ENCODE results near the gene IGSF8. TPM values are rescaled to one million over a fixed set of nuclear protein-coding genes. Genes with fewer than 3 reads are reported as not detected.

IGSF8 gene
- total and polyA plus RNA-seq, 2 experiments from 2014 or later, result 32.9 to 52.2 TPM

GRCh38 chr1:160117300-160117699, 18.9 kb upstream of the IGSF8 start:
- H3K9ac ChIP-seq, result no peak overlapping the region
- H3K4me1 ChIP-seq (ENCODE audit: insufficient read depth), result peaks cover 10% of the 10 kb centered on the region
- H3F3A ChIP-seq (ENCODE audit: insufficient read depth), result no peaks in the 10 kb centered on the region
- no peaks in the 10 kb centered on the region for H3K79me2 ChIP-seq (ENCODE audit: insufficient read depth)
- H3K9me3 ChIP-seq (ENCODE audit: low read depth), result no peaks in the 10 kb centered on the region
- H3K27me3 ChIP-seq (replicated peaks; ENCODE audit: insufficient read depth), result no peaks in the 10 kb centered on the region
- no peaks in the 10 kb centered on the region for H4K20me1 ChIP-seq (ENCODE audit: insufficient read depth)
- in situ Hi-C loops (cut with MboI), result no loop called here
- H3K27ac ChIP-seq, result no peak overlapping the region
- H3K4me2 ChIP-seq (ENCODE audit: unreplicated experiment), result no peak overlapping the region
- TF ChIP-seq EZH2phosphoT487 (IDR thresholded peaks at IDR 0.05; ENCODE audit: insufficient read depth, low read depth), result no peak
- WGBS, 2 experiments (ENCODE audit: low coverage in 1 of 2, low lambda C conversion rate in 2 of 2, missing lambda C conversion rate in 2 of 2), result 40 to 75% methylated on average over 1 of the region's 1 CpG
- no peak overlapping the region for H2AFZ ChIP-seq
- H3K4me3 ChIP-seq, result no peak overlapping the region
- H3K36me3 ChIP-seq (ENCODE audit: low read depth), result no peaks in the 10 kb centered on the region
- DNase-seq, result peak; percentile 22
- no peaks in the 10 kb centered on the region for H3K9me2 ChIP-seq (ENCODE audit: insufficient read depth)

GRCh38 chr1:160116283-160117147, 18.1 kb upstream of the IGSF8 start:
- Histone ChIP-seq H4K20me1 (ENCODE audit: insufficient read depth) (no peaks in the 10 kb centered on the region), H3K36me3 (ENCODE audit: low read depth) (no peaks in the 10 kb centered on the region), H3K79me2 (ENCODE audit: insufficient read depth) (no peaks in the 10 kb centered on the region), H3K27me3 (replicated peaks; ENCODE audit: insufficient read depth) (no peaks in the 10 kb centered on the region), H3K9me2 (ENCODE audit: insufficient read depth) (no peaks in the 10 kb centered on the region), H3K27ac (no peak overlapping the region), H3K9ac (no peak overlapping the region), H3F3A (ENCODE audit: insufficient read depth) (no peaks in the 10 kb centered on the region), H3K4me2 (ENCODE audit: unreplicated experiment) (no peak overlapping the region), H2AFZ (no peak overlapping the region), H3K4me1 (ENCODE audit: insufficient read depth) (peaks cover 10% of the 10 kb centered on the region), H3K4me3 (no peak overlapping the region), H3K9me3 (ENCODE audit: low read depth) (no peaks in the 10 kb centered on the region)
- TF ChIP-seq EZH2phosphoT487 (IDR thresholded peaks at IDR 0.05; ENCODE audit: insufficient read depth, low read depth), result no peak
- no peak for TF ChIP-seq EZH2 (IDR thresholded peaks at IDR 0.05; ENCODE audit: insufficient read depth, poor library complexity, severe bottlenecking)
- DNase-seq, result peak; percentile 46
- WGBS, 2 experiments (ENCODE audit: low coverage in 1 of 2, low lambda C conversion rate in 2 of 2, missing lambda C conversion rate in 2 of 2), result 57 to 62% methylated on average over 11 to 12 of the region's 12 CpGs
- in situ Hi-C loops (cut with MboI), result no loop called here

GRCh38 chr1:160115545-160116282, 17.3 kb upstream of the IGSF8 start, which contains the start of gene ATP1A2:
Gene ATP1A2 (plus strand): TSS chr1:160115759. CDS start chr1:160115862, 103 bp downstream.
- no peak for TF ChIP-seq EZH2phosphoT487 (IDR thresholded peaks at IDR 0.05; ENCODE audit: insufficient read depth, low read depth)
- no peak for TF ChIP-seq EZH2 (IDR thresholded peaks at IDR 0.05; ENCODE audit: insufficient read depth, poor library complexity, severe bottlenecking)
- H3K27me3 ChIP-seq (replicated peaks; ENCODE audit: insufficient read depth), result no peaks in the 10 kb centered on the region
- no peaks in the 10 kb centered on the region for H4K20me1 ChIP-seq (ENCODE audit: insufficient read depth)
- H3K4me3 ChIP-seq, result no peak within 1 kb of the TSS
- 45 to 54% methylated on average over 9 to 16 of the region's 16 CpGs for WGBS, 2 experiments (ENCODE audit: low coverage in 1 of 2, low lambda C conversion rate in 2 of 2, missing lambda C conversion rate in 2 of 2)
- H3K79me2 ChIP-seq (ENCODE audit: insufficient read depth), result no peaks in the 10 kb centered on the region
- no peaks in the 10 kb centered on the region for H3K9me3 ChIP-seq (ENCODE audit: low read depth)
- in situ Hi-C loops (cut with MboI), result no loop called here
- H3K27ac ChIP-seq, result no peak within 1 kb of the TSS
- H3K9me2 ChIP-seq (ENCODE audit: insufficient read depth), result no peaks in the 10 kb centered on the region
- H3K4me2 ChIP-seq (ENCODE audit: unreplicated experiment), result no peak within 1 kb of the TSS
- peaks cover 10% of the 10 kb centered on the region for H3K4me1 ChIP-seq (ENCODE audit: insufficient read depth)
- H2AFZ ChIP-seq, result no peak within 1 kb of the TSS
- no peaks in the 10 kb centered on the region for H3K36me3 ChIP-seq (ENCODE audit: low read depth)
- no peaks in the 10 kb centered on the region for H3F3A ChIP-seq (ENCODE audit: insufficient read depth)
- no peak within 1 kb of the TSS for H3K9ac ChIP-seq
- no peak for DNase-seq

- no peak overlapping the region for H3K4me2 ChIP-seq (ENCODE audit: unreplicated experiment)
- no peak overlapping the region for H2AFZ ChIP-seq
- WGBS, 2 experiments (ENCODE audit: low coverage in 1 of 2, low lambda C conversion rate in 2 of 2, missing lambda C conversion rate in 2 of 2), result 87 to 95% methylated on average over 4 of the region's 4 CpGs
- H3F3A ChIP-seq (ENCODE audit: insufficient read depth), result no peaks in the 10 kb centered on the region
- no peaks in the 10 kb centered on the region for H3K36me3 ChIP-seq (ENCODE audit: low read depth)
- no peak overlapping the region for H3K4me3 ChIP-seq
- no peaks in the 10 kb centered on the region for H3K27me3 ChIP-seq (replicated peaks; ENCODE audit: insufficient read depth)
- H3K27ac ChIP-seq, result no peak overlapping the region
- in situ Hi-C loops (cut with MboI), result no loop called here
- DNase-seq, result no peak
- H3K4me1 ChIP-seq (ENCODE audit: insufficient read depth), result peaks cover 10% of the 10 kb centered on the region
- H4K20me1 ChIP-seq (ENCODE audit: insufficient read depth), result no peaks in the 10 kb centered on the region
- no peak overlapping the region for H3K9ac ChIP-seq
- no peaks in the 10 kb centered on the region for H3K9me2 ChIP-seq (ENCODE audit: insufficient read depth)
- no peaks in the 10 kb centered on the region for H3K9me3 ChIP-seq (ENCODE audit: low read depth)
- H3K79me2 ChIP-seq (ENCODE audit: insufficient read depth), result no peaks in the 10 kb centered on the region
- no peak for TF ChIP-seq EZH2phosphoT487 (IDR thresholded peaks at IDR 0.05; ENCODE audit: insufficient read depth, low read depth)
- no peak for TF ChIP-seq EZH2 (IDR thresholded peaks at IDR 0.05; ENCODE audit: insufficient read depth, poor library complexity, severe bottlenecking)
Observed at GRCh38 chr1:160114085-160114484, 15.7 kb upstream of the IGSF8 start.

Data from GM23248 (cell line).